Measurements from ENCODE around the gene DCAKD. TPM values are rescaled to one million over a fixed set of nuclear protein-coding genes. Genes with fewer than 3 reads are reported as not detected.

The DCAKD gene
- total and polyA plus RNA-seq, 10 of the 15 experiments (the other 5 are each of a cell fraction or from before 2014, with no cell fraction given) = 11.6 to 62.7 (median 38.3) TPM

GRCh38 chr17:45092911-45093430 lies 41.5 kb upstream of the DCAKD start:
- Histone ChIP-seq H3K4me1 (ENCODE audit: control insufficient read depth, insufficient read depth, low read length) (peaks cover 3% of the 10 kb centered on the region), H3K27me3 (replicated peaks in 1 of 2; ENCODE audit: control insufficient read depth in 2 of 2, insufficient read depth in 2 of 2, low read length in 1 of 2) (no peaks in the 10 kb centered on the region), H3K4me3 (no peak overlapping the region), H3K36me3 (ENCODE audit: control insufficient read depth in 2 of 2, insufficient read depth in 2 of 2, low read length in 1 of 2) (peaks cover 40 to 51% of the 10 kb centered on the region in 2 experiments), H3K9ac (ENCODE audit: control insufficient read depth, insufficient read depth, low read length) (no peak overlapping the region), H3K27ac (ENCODE audit: control insufficient read depth, insufficient read depth) (no peak overlapping the region), H3K79me2 (ENCODE audit: control insufficient read depth, insufficient read depth, low read length) (no peaks in the 10 kb centered on the region), H3K4me2 (ENCODE audit: control insufficient read depth, insufficient read depth) (no peak overlapping the region), H2AFZ (ENCODE audit: control insufficient read depth, low read depth, low read length) (no peak overlapping the region), H3K9me3 (replicated peaks; ENCODE audit: control insufficient read depth, insufficient read depth, low read length) (no peaks in the 10 kb centered on the region), H4K20me1 (ENCODE audit: control insufficient read depth, insufficient read depth) (no peaks in the 10 kb centered on the region)
- WGBS (ENCODE audit: insufficient coverage, insufficient replicate concordance, low lambda C conversion rate, missing lambda C conversion rate) = 96% methylated on average over 6 of the region's 6 CpGs
- FAIRE-seq (no peak), DNase-seq (ENCODE audit: low read depth, low spot score) (no peak), ATAC-seq (no peak)
- ChIA-PET SMC1A (ENCODE audit: uncharacterized antibody, unreplicated experiment) (no interaction called here), POLR2A (no interaction called here), RAD21 (ENCODE audit: unreplicated experiment) (no interaction called here), CTCF (interaction anchor here (1.5 to 1.7 kb wide), 2 partner anchors 42 to 76 kb away, joined by 3 to 6 read pairs; partner anchors contain the start of gene ACBD4)
- no TSS peak for BruUV-seq (replicated peaks)
- no peak for TF ChIP-seq EED (IDR thresholded peaks at IDR 0.05; ENCODE audit: low read depth)
- TF ChIP-seq CEBPB (IDR thresholded peaks at IDR 0.05; ENCODE audit: borderline replicate concordance in 1 of 2, low read depth in 2 of 2, low read length in 2 of 2) = no peak
- no peak for TF ChIP-seq TCF3 (IDR thresholded peaks at IDR 0.05; ENCODE audit: borderline replicate concordance, insufficient read depth, low read depth, low read length)
- no peak for TF ChIP-seq POLR2AphosphoS2 (IDR thresholded peaks at IDR 0.05; ENCODE audit: low read depth, low read length)
- no peak for TF ChIP-seq JUNB (IDR thresholded peaks at IDR 0.05)
- no peak for TF ChIP-seq ZSCAN29 (IDR thresholded peaks at IDR 0.05)
- TF ChIP-seq KDM1A (IDR thresholded peaks at IDR 0.05; ENCODE audit: borderline replicate concordance) = no peak
- no peak for TF ChIP-seq NBN (IDR thresholded peaks at IDR 0.05)
- TF ChIP-seq RCOR1 (conservative IDR thresholded peaks at IDR 0.05; ENCODE audit: low read depth, low read length) = no peak
- TF ChIP-seq ATF7 (IDR thresholded peaks at IDR 0.05; ENCODE audit: low read depth) = no peak
- no peak for TF ChIP-seq BMI1 (IDR thresholded peaks at IDR 0.05; ENCODE audit: borderline replicate concordance)
- TF ChIP-seq MTA3 (IDR thresholded peaks at IDR 0.05; ENCODE audit: borderline replicate concordance, low read length) = no peak
- TF ChIP-seq SMAD1 (IDR thresholded peaks at IDR 0.05; ENCODE audit: low read depth, partially characterized antibody) = no peak
- TF ChIP-seq E2F4 (IDR thresholded peaks at IDR 0.05; ENCODE audit: low read depth, low read length) = no peak
- no peak for TF ChIP-seq NR2F1 (conservative IDR thresholded peaks at IDR 0.05)
- TF ChIP-seq PKNOX1 (IDR thresholded peaks at IDR 0.05) = no peak
- TF ChIP-seq JUND (IDR thresholded peaks at IDR 0.05; ENCODE audit: low read depth, low read length) = no peak
- no peak for TF ChIP-seq PML (IDR thresholded peaks at IDR 0.05; ENCODE audit: low read length)
- in situ Hi-C loops (cut with MboI) = no loop called here
- intact Hi-C loops (cut with micrococcal nuclease; ENCODE audit: unreplicated experiment) = no loop called here
